Hematopoietic multipotent progenitor cell treated with erythropoietin and hydrocortisone succinate and interleukin-3 and kit ligand, for 4 days (in vitro differentiated cells): ENCODE data around the gene SMIM24.

Experiments
- DNase-seq: peaks from one replicate; pipeline ENCODE4 v3.0.0-alpha.2; 2015

The SMIM24 gene

DNA sequence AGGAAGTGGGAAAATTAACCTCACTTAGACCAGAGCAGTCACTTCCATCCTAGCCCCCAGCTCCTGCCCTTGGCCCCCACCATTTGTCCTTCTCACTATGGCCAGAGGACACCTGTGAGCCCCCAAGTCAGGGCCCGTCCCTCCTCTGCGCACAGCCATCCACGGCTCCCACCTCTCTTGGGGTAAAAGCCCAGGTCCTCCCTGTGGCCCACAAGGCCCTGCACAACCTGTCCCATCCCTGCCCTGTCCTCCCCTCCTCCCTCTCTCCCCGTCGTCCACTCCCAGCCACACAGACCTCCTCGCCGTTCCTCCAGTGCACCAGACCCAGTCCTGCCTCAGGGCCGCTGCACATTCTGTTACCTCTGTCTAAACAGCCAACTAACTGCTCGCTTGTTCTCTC is 53.9 kb downstream of the SMIM24 start:
- DNase-seq: no peak
